NCI-H82 treated with DMSO at 0.1 percent for 48 hours (cell line): ENCODE results near the gene MED22.
"Not testable (repeated sequence)": the region's sequence is repeated elsewhere in the genome, so short reads cannot be mapped to it uniquely, and the experiment has no call there.

Source experiments
- DNase-seq: peaks from one replicate; lab custom pipeline; 2025; ENCODE audit not compliant: unreplicated experiment; lab: John Stamatoyannopoulos, UW

Gene MED22

GRCh38 chr9:133339641-133340040 is 8.3 kb downstream of the MED22 start:
- no peak for DNase-seq

GRCh38 chr9:133335924-133336811 is 11.8 kb downstream of the MED22 start, which contains the start of gene SURF6:
Gene SURF6 (minus strand): TSS chr9:133336188. CDS start chr9:133336132, 56 bp downstream.
- peak; percentile 75 for DNase-seq

GRCh38 chr9:133334888-133335287 is 13.0 kb downstream of the MED22 start:
- DNase-seq, result not testable (repeated sequence)

GRCh38 chr9:133334161-133334560 is 13.8 kb downstream of the MED22 start:
- no peak for DNase-seq

GRCh38 chr9:133333566-133333965 is 14.4 kb downstream of the MED22 start:
- no peak for DNase-seq

- no peak for DNase-seq
Observed at GRCh38 chr9:133333011-133333410, 14.9 kb downstream of the MED22 start.

- DNase-seq, result no peak
Observed at GRCh38 chr9:133332381-133332730, 15.6 kb downstream of the MED22 start.

GRCh38 chr9:133331641-133332380 is 16.1 kb downstream of the MED22 start:
- DNase-seq, result no peak

GRCh38 chr9:133331221-133331620 is 16.7 kb downstream of the MED22 start:
- no peak for DNase-seq

GRCh38 chr9:133329306-133330156 is 18.4 kb downstream of the MED22 start:
- DNase-seq, result not testable (repeated sequence)

GRCh38 chr9:133327834-133328484 is 20.0 kb downstream of the MED22 start:
- DNase-seq, result no peak

GRCh38 chr9:133327021-133327420 is 20.9 kb downstream of the MED22 start:
- not testable (repeated sequence) for DNase-seq

- no peak for DNase-seq
Observed at GRCh38 chr9:133323991-133324703, 23.8 kb downstream of the MED22 start.

GRCh38 chr9:133323211-133323610 is 24.7 kb downstream of the MED22 start:
- DNase-seq, result no peak

GRCh38 chr9:133322701-133323100 is 25.2 kb downstream of the MED22 start:
- no peak for DNase-seq

GRCh38 chr9:133321411-133321935 is 26.5 kb downstream of the MED22 start:
- DNase-seq, result no peak

- no peak for DNase-seq
Observed at GRCh38 chr9:133320421-133320881, 27.5 kb downstream of the MED22 start.

- DNase-seq, result not testable (repeated sequence)
Observed at GRCh38 chr9:133317551-133317950, 30.4 kb downstream of the MED22 start.

- DNase-seq, result no peak
Observed at GRCh38 chr9:133315997-133316396, 31.9 kb downstream of the MED22 start.

GRCh38 chr9:133309608-133310007 is 38.3 kb downstream of the MED22 start:
- no peak for DNase-seq
